ENCODE data around the gene KCNA2.

GRCh38 chr1:110643879-110644472 is 37.8 kb upstream of the KCNA2 start:
- TF ChIP-seq CTCF (IDR thresholded peaks at IDR 0.05 in 4 of 5, conservative IDR thresholded peaks at IDR 0.05 in 1 of 5) = no peak
- TF ChIP-seq POLR2A (IDR thresholded peaks at IDR 0.05) = no peak

Measured in gastrocnemius medialis (tissue), 4 donors.